NB4 (cell line): Measurements from ENCODE around the gene PROB1.
A peak's percentile ranks its signal among the peaks of the same experiment; 100 is the strongest.

ENCODE experiments used
- DNase-seq: peaks from one replicate; pipeline ENCODE4 v3.0.0; 2010; ENCODE audit warnings: low read depth
- H3K4me3 ChIP-seq: one replicate; pipeline ENCODE4 v1.5.1; 2011; ENCODE audit warnings: mild to moderate bottlenecking, low read depth, low read length, moderate library complexity
- MYC ChIP-seq: IDR thresholded peaks from 2 replicates; pipeline ENCODE4 v1.6.1; 2011; ENCODE audit warnings: low read depth, low read length
- POLR2A ChIP-seq: IDR thresholded peaks from 2 replicates; pipeline ENCODE4 v1.6.1; 2011; ENCODE audit warnings: mild to moderate bottlenecking; ENCODE audit not compliant: insufficient read length; ENCODE audit errors: extremely low read depth
- TF ChIP-seq, protein P1 (sequence below): IDR thresholded peaks from 2 replicates; pipeline ENCODE4 v1.6.1; 2011; ENCODE audit warnings: low read depth, low read length
- TF ChIP-seq, protein P2 (sequence below): IDR thresholded peaks from one replicate; pipeline ENCODE4 v1.5.1; 2012; ENCODE audit warnings: low read depth, low read length

Gene PROB1

DNA sequence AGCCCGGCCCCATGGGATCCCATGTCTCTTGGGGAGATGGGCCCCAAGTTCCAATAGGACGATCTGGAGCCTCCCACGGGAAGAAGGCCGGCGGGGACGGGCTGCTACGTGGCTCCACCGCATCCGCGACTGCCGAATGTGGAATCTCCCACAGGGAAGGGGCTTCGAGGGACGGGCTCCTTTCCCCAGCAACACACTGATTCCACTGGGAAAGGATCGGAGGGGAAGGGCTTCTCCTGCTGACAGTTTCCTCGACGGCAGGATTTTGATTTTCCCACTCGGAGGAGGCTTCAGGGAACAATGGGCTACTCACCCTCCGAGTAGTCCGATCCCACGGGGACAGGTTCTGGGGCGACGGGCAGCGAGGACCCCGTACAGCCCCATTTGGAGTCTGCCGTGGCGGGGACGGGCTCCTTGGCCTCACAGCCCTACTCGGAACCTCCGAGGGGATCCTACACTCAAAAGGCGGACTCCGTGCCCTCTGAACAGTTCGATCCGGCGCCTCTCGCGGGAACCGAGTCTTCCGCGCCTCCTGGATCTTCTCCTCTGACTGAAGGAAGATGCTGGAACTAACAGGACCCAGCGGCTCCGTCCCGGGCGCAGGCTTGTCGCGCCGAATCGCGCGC is 1.3 kb downstream of the PROB1 start:
- peak overlapping the region; percentile 70 for H3K4me3 ChIP-seq
- DNase-seq: no peak
- TF ChIP-seq, protein P1, sequence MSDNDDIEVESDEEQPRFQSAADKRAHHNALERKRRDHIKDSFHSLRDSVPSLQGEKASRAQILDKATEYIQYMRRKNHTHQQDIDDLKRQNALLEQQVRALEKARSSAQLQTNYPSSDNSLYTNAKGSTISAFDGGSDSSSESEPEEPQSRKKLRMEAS: no peak
- TF ChIP-seq, protein P2, sequence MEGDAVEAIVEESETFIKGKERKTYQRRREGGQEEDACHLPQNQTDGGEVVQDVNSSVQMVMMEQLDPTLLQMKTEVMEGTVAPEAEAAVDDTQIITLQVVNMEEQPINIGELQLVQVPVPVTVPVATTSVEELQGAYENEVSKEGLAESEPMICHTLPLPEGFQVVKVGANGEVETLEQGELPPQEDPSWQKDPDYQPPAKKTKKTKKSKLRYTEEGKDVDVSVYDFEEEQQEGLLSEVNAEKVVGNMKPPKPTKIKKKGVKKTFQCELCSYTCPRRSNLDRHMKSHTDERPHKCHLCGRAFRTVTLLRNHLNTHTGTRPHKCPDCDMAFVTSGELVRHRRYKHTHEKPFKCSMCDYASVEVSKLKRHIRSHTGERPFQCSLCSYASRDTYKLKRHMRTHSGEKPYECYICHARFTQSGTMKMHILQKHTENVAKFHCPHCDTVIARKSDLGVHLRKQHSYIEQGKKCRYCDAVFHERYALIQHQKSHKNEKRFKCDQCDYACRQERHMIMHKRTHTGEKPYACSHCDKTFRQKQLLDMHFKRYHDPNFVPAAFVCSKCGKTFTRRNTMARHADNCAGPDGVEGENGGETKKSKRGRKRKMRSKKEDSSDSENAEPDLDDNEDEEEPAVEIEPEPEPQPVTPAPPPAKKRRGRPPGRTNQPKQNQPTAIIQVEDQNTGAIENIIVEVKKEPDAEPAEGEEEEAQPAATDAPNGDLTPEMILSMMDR: no peak
- no peak for TF ChIP-seq MYC

GRCh38 chr5:139392678-139393496 is 2.0 kb downstream of the PROB1 start:
- peak; percentile 96 for DNase-seq
- H3K4me3 ChIP-seq: peak overlapping the region; percentile 70
- TF ChIP-seq, protein P1: peak; percentile 24
- peak; percentile 15 for TF ChIP-seq MYC
- TF ChIP-seq, protein P2: peak; percentile 69
- peak; percentile 18 for TF ChIP-seq POLR2A

GRCh38 chr5:139392324-139392677 is 2.6 kb downstream of the PROB1 start:
- DNase-seq: no peak
- TF ChIP-seq MYC: no peak
- TF ChIP-seq POLR2A: peak; percentile 14
- peak overlapping the region; percentile 56 for H3K4me3 ChIP-seq

- peak overlapping the region; percentile 56 for H3K4me3 ChIP-seq
- peak; percentile 70 for DNase-seq
- TF ChIP-seq POLR2A (peak; percentile 5), MYC (no peak)
- TF ChIP-seq, protein P1: no peak
- TF ChIP-seq, protein P2: no peak
Measured at GRCh38 chr5:139391570-139392323, 3.2 kb downstream of the PROB1 start.

DNA sequence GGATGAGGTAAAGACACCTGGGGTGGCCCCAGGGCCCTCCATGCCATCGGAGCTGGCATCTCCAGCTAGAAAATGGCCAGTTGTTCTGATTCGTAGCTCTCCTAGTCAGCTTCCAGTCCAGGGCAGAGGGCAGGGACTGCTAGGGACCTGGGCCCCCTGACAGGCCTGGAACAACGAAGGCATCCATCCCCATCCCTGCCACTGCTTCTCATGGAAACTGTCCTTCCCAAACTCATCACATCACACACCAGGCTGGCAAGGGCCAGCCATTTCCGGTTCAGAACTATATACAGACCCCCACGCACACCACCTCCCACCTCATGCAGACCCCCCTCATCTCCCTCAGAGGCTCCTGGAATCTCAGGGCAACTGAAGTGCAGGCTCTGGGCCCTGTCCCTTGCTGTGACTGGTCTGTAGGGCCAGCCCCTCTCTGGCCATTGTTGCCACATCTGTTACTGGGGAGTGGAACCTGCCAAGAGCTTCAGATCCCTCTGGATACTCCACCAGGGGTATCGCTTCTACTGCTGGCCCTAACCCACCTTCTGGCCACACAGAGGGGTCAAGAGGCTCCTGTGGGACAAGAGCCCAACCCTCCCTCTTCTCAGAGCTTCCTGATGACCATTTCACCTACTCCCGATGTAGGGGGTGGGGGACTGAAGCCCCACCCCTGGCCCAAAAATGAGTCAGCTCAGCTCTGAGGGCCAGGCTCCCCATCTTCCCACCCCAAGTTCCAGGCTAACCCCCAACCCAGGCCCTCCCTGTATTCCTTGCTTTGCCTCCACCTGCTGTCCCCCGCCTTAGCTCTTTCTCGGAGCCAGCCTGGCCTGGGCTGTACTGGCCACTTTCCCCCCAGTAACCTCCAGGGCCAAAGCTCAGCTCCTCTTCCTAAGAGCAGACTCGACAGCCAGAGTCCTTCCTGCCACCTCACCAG is 4.0 kb downstream of the PROB1 start:
- TF ChIP-seq, protein P2: no peak
- TF ChIP-seq MYC (no peak), POLR2A (no peak)
- TF ChIP-seq, protein P1: no peak
- H3K4me3 ChIP-seq: peak overlapping the region; percentile 56
- no peak for DNase-seq
